AG09309 (cell line): ENCODE measurements around the gene RBM42.

Source experiments
- DNase-seq: peaks from one replicate; pipeline ENCODE4 v3.0.0-alpha.2; 2010; ENCODE audit warnings: low read depth
- H3K4me3 ChIP-seq: 2 replicates; pipeline ENCODE4 v1.5.1; 2011; ENCODE audit warnings: mild to moderate bottlenecking, low read depth, low read length, moderate library complexity; ENCODE audit not compliant: control insufficient read depth
- CTCF ChIP-seq: IDR thresholded peaks from 2 replicates; pipeline ENCODE4 v1.5.1; 2011; ENCODE audit warnings: mild to moderate bottlenecking, low read depth, low read length, inconsistent platforms; ENCODE audit not compliant: insufficient read depth, control insufficient read depth; ENCODE audit errors: missing control alignments

RBM42 gene

GRCh38 chr19:35657904-35658700 lies 29.3 kb downstream of the RBM42 start:
- no peak for DNase-seq
- H3K4me3 ChIP-seq, result no peak overlapping the region
- TF ChIP-seq CTCF, result no peak

DNA sequence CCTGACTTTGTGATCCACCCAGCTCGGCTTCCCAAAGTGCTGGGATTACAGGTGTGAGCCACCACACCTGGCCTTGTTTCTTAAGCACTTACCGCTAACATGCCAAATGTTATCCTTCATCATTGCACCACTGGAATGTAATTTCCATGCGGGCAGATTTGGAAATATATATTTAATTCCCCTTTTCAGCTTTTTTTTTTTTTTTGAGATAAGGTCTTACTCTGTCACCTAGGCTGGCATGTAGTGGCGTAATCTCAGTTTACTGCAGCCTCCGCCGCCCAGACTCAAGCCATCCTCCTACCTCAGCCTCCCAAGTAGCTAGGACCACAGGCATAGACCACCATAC lies 33.1 kb downstream of the RBM42 start:
- DNase-seq, result no peak
- H3K4me3 ChIP-seq, result no peak overlapping the region
- TF ChIP-seq CTCF, result no peak

- DNase-seq, result no peak
- no peak for TF ChIP-seq CTCF
- H3K4me3 ChIP-seq, result no peak overlapping the region
Measured at GRCh38 chr19:35663981-35664380, 35.1 kb downstream of the RBM42 start.

- no peak for TF ChIP-seq CTCF
- DNase-seq, result no peak
Measured at GRCh38 chr19:35665157-35665556, 36.3 kb downstream of the RBM42 start.

DNA sequence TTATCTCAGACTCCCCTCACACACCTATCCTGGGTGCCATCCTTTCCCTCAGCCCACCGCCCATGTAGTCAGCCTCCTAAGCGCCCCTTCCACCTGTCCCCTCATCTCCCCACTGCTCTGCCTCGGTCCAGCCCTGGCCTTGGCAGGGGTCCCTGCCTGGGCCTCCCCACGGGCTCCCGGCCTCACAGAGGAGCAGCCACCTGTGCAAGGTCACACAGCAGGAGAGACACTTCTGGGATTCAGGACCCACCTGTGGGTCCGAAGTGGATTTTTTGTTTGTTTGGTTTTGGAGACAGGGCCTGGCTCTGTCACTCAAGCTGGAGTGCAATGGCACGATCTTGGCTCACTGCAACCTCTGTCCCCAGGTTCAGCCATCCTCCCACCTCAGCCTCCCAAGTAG lies 36.8 kb downstream of the RBM42 start:
- no peak for TF ChIP-seq CTCF
- no peak overlapping the region for H3K4me3 ChIP-seq
- no peak for DNase-seq

More at GRCh38 chr19:35665157-35665556, 36.3 kb downstream of the RBM42 start:
- no peak overlapping the region for H3K4me3 ChIP-seq

- no peak for DNase-seq
- H3K4me3 ChIP-seq, result no peak within 1 kb of the TSS
- no peak for TF ChIP-seq CTCF
Measured at GRCh38 chr19:35666251-35666913, 37.5 kb downstream of the RBM42 start, which contains the start of gene UPK1A. UPK1A (plus strand) TSS chr19:35666517; CDS start chr19:35666813, 296 bp downstream.
